Activated B cell treated with CpG ODN at 0.5 μM for 24 hours (primary cell): ENCODE results near the gene TCEA2. TPM values are rescaled to one million over a fixed set of nuclear protein-coding genes. Genes with fewer than 3 reads are reported as not detected.

Source experiments
- ATAC-seq: fragments of 200-7000 bp; cut with Tn5 transposase; one replicate; pipeline ENCODE4 v1.10.0; 2021; ENCODE audit warnings: low read depth, mild to moderate bottlenecking, moderate library complexity
- CTCF ChIA-PET: fragments of 350-600 bp; sonication (Branson Sonifier 250); formaldehyde crosslinking; loops from one replicate; lab custom pipeline; 2021; ENCODE audit warnings: antibody characterized with exemption; lab: Charles Lee
- POLR2A ChIA-PET: fragments of 350-600 bp; sonication (Branson Sonifier 250); formaldehyde crosslinking; loops from one replicate; lab custom pipeline; 2021; ENCODE audit warnings: antibody characterized with exemption; lab: Charles Lee
- DNase-seq: peaks from one replicate; pipeline ENCODE4 v3.0.0; 2022
- H3K27ac Mint-ChIP-seq: one replicate; pipeline ENCODE4 v1.8.0; 2020; ENCODE audit warnings: mixed read lengths
- H3K27me3 Mint-ChIP-seq: one replicate; pipeline ENCODE4 v1.8.0; 2021; ENCODE audit warnings: mixed read lengths
- H3K36me3 Mint-ChIP-seq: one replicate; pipeline ENCODE4 v1.8.0; 2021; ENCODE audit warnings: low read depth, mixed read lengths
- H3K4me1 Mint-ChIP-seq: one replicate; pipeline ENCODE4 v1.8.0; 2021; ENCODE audit warnings: mixed read lengths
- H3K4me3 Mint-ChIP-seq: one replicate; pipeline ENCODE4 v1.8.0; 2020; ENCODE audit warnings: mild to moderate bottlenecking, mixed read lengths
- H3K9me3 Mint-ChIP-seq: one replicate; pipeline ENCODE4 v1.8.0; 2020; ENCODE audit warnings: mixed read lengths
- CTCF ChIP-seq: fragments of 200-600 bp; IDR thresholded peaks from one replicate; pipeline ENCODE4 v1.8.0; 2022; ENCODE audit warnings: antibody characterized with exemption, mild to moderate bottlenecking
- intact Hi-C: fragments of 100-400 bp; cut with micrococcal nuclease; formaldehyde crosslinking; loops from one replicate; pipeline ENCODE4 v1.15.1; 2024
- total RNA-seq: library from RNA; stranded (reverse); gene quantifications from 2 replicates; pipeline ENCODE4 v1.2.3, GENCODE V29; 2022

Gene TCEA2
- total RNA-seq, 1 donor from 2014 or later: 20.3 TPM

- peaks cover 33% of the 10 kb centered on the region for H3K36me3 Mint-ChIP-seq
- H3K4me1 Mint-ChIP-seq: peaks cover 66% of the 10 kb centered on the region
- DNase-seq: peak; percentile 63
- no peak for TF ChIP-seq CTCF
- ChIA-PET POLR2A (interaction anchor here (0.6 to 8.1 kb wide), 11 partner anchors 12 to 558 kb away, joined by 3 to 77 read pairs (median 8); partner anchors contain the start of genes NPBWR2, PPDPF, PRPF6 and SAMD10), CTCF (interaction anchor here (0.9 to 2.8 kb wide), 4 partner anchors 12 to 97 kb away, joined by 3 to 13 read pairs (median 6); partner anchors contain the start of gene PRPF6)
- intact Hi-C loops: loop anchor here (1.0 to 5.0 kb wide), 2 partner anchors 15 to 96 kb away; partner anchors contain the start of genes PRPF6 and TCEA2
- ATAC-seq: peak; percentile 49
- H3K9me3 Mint-ChIP-seq: no peaks in the 10 kb centered on the region
- peak overlapping the region; percentile 87 for H3K4me3 Mint-ChIP-seq
- peak overlapping the region; percentile 89 for H3K27ac Mint-ChIP-seq
- no peaks in the 10 kb centered on the region for H3K27me3 Mint-ChIP-seq
These were observed 15.0 kb downstream of the TCEA2 start for GRCh38 chr20:64077876-64078551.

- Mint-ChIP-seq H3K9me3 (no peaks in the 10 kb centered on the region), H3K27me3 (no peaks in the 10 kb centered on the region), H3K36me3 (peaks cover 25% of the 10 kb centered on the region), H3K4me3 (peak overlapping the region; percentile 87), H3K4me1 (peaks cover 66% of the 10 kb centered on the region), H3K27ac (peak overlapping the region; percentile 89)
- ATAC-seq (no peak), DNase-seq (no peak)
- no peak for TF ChIP-seq CTCF
- ChIA-PET POLR2A (interaction anchor here (0.6 to 8.1 kb wide), 16 partner anchors 12 to 558 kb away, joined by 3 to 77 read pairs (median 6); partner anchors contain the start of genes LIME1, NPBWR2, PCMTD2 and PPDPF), CTCF (interaction anchor here (0.8 to 7.5 kb wide), 3 partner anchors 9 to 42 kb away, joined by 3 to 80 read pairs (median 3); partner anchors contain the start of gene TCEA2)
- intact Hi-C loops: loop anchor here (1.0 to 5.0 kb wide), 3 partner anchors 16 to 97 kb away; partner anchors contain the start of genes PRPF6 and TCEA2
These were observed 15.9 kb downstream of the TCEA2 start for GRCh38 chr20:64078934-64079272.

GRCh38 chr20:64079273-64080012, 16.4 kb downstream of the TCEA2 start, which contains the start of gene RGS19:
TSS of gene RGS19 (minus strand) at chr20:64079518. CDS start at chr20:64076886, 2,632 bp downstream.
- peak within 1 kb of the TSS; percentile 89 for H3K27ac Mint-ChIP-seq
- DNase-seq (peak; percentile 86), ATAC-seq (peak; percentile 49)
- peaks cover 68% of the 10 kb centered on the region for H3K4me1 Mint-ChIP-seq
- TF ChIP-seq CTCF: no peak
- CTCF ChIA-PET: interaction anchor here (0.8 to 7.5 kb wide), 4 partner anchors 10 to 106 kb away, joined by 3 to 80 read pairs (median 3); partner anchors contain the start of gene TCEA2
- H3K9me3 Mint-ChIP-seq: no peaks in the 10 kb centered on the region
- H3K36me3 Mint-ChIP-seq: peaks cover 20% of the 10 kb centered on the region
- POLR2A ChIA-PET: interaction anchor here (0.6 to 8.1 kb wide), 19 partner anchors 13 to 559 kb away, joined by 3 to 77 read pairs (median 6); partner anchors contain the start of genes LIME1, NPBWR2, PCMTD2 and PPDPF
- H3K4me3 Mint-ChIP-seq: peak within 1 kb of the TSS; percentile 87
- H3K27me3 Mint-ChIP-seq: peaks cover 3% of the 10 kb centered on the region
- intact Hi-C loops: loop anchor here (1.0 to 5.0 kb wide), 2 partner anchors 21 to 97 kb away; partner anchors contain the start of gene PRPF6

GRCh38 chr20:64080013-64080812, 17.2 kb downstream of the TCEA2 start, which contains the start of gene OPRL1:
TSS of gene OPRL1 (plus strand) at chr20:64080082. CDS start at chr20:64092721, 12,639 bp downstream.
- ChIA-PET POLR2A (interaction anchor here (0.7 to 8.1 kb wide), 17 partner anchors 13 to 559 kb away, joined by 3 to 77 read pairs (median 6); partner anchors contain the start of genes NPBWR2, PPDPF, PRPF6 and SAMD10), CTCF (interaction anchor here (0.8 to 7.5 kb wide), 3 partner anchors 22 to 107 kb away, joined by 3 to 80 read pairs (median 5); no protein-coding TSS in a partner anchor)
- Mint-ChIP-seq H3K36me3 (peaks cover 13% of the 10 kb centered on the region), H3K27me3 (peaks cover 4% of the 10 kb centered on the region), H3K4me1 (peaks cover 68% of the 10 kb centered on the region), H3K9me3 (no peaks in the 10 kb centered on the region), H3K4me3 (peak within 1 kb of the TSS; percentile 87), H3K27ac (peak within 1 kb of the TSS; percentile 89)
- no peak for TF ChIP-seq CTCF
- DNase-seq: no peak
- intact Hi-C loops: no loop called here
- ATAC-seq: peak; percentile 0
